Measurements from ENCODE around the gene PODXL2. TPM values are rescaled to one million over a fixed set of nuclear protein-coding genes. Genes with fewer than 3 reads are reported as not detected.

Gene PODXL2
- total RNA-seq, 2 donors from 2014 or later, result 0.14 to 1.4 TPM

DNA sequence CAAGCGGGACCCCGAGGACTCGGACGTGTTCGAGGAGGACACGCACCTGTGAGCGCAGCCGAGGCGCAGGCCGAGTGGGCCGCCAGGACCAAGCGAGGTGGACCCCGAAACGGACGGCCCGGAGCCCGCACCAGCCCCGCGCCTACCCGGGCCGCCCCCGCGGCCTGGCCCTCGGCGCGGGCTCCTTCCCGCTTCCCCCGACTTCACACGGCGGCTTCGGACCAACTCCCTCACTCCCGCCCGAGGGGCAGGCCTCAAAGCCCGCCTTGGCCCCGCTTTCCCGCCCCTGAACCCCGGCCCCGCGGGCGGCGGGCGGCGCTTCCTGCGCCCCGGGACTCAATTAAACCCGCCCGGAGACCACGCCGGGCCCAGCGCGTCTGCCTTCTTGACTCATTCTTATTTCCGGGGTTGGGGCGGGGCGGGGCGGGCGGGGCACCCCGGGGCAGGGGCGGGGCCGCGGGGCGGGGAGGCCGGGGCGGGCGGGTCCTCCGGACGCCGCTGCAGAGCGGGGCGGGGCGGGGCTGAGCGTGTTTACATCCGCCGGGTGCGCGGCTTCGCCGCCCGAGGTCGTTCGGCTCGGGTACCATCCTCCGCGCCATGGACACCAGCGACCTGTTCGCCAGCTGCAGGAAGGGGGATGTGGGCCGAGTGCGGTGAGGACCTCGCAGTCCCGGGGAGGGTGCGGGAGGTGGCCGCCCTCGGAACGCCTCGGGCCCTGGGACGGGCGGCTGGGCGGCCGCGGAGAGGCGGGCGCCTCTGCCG lies 43.6 kb downstream of the PODXL2 start, which contains the start of gene ABTB1:
Gene ABTB1, plus strand, starts transcription at position 524 of the 762 bp plus-strand sequence. Its CDS starts 74 bp downstream, at position 598.
- no peaks in the 10 kb centered on the region for H3K9me3 Mint-ChIP-seq

GRCh38 chr3:127673191-127674100 lies 44.5 kb downstream of the PODXL2 start:
- Mint-ChIP-seq H3K27me3 (ENCODE audit: low read depth) (no peaks in the 10 kb centered on the region), H3K27ac (peak overlapping the region; percentile 71), H3K4me3 (peak overlapping the region; percentile 91), H3K9me3 (no peaks in the 10 kb centered on the region), H3K36me3 (ENCODE audit: insufficient read depth in 2 of 2) (peaks cover 2 to 5% of the 10 kb centered on the region in 2 donors), H3K4me1 (ENCODE audit: low read depth) (peaks cover 31% of the 10 kb centered on the region)
- ATAC-seq (replicated peaks in 1 of 2), result peak; percentile 71 to 75
- peak; percentile 69 to 77 for DNase-seq

More for the DNA sequence above, 43.6 kb downstream of the PODXL2 start, which contains the start of gene ABTB1:
- H3K4me3 Mint-ChIP-seq, result peak within 1 kb of the TSS; percentile 91 to 94
- DNase-seq (peak; percentile 91 to 92), ATAC-seq (replicated peaks in 1 of 2) (peak; percentile 89 to 91)
- H3K4me1 Mint-ChIP-seq (ENCODE audit: low read depth), result peaks cover 31% of the 10 kb centered on the region
- H3K36me3 Mint-ChIP-seq (ENCODE audit: insufficient read depth in 2 of 2), result peaks cover 2 to 5% of the 10 kb centered on the region in 2 donors
- peak within 1 kb of the TSS; percentile 90 for H3K27ac Mint-ChIP-seq
- H3K27me3 Mint-ChIP-seq (ENCODE audit: low read depth), result no peaks in the 10 kb centered on the region

- Mint-ChIP-seq H3K4me3 (peak overlapping the region; percentile 91), H3K27me3 (ENCODE audit: low read depth) (no peaks in the 10 kb centered on the region), H3K4me1 (ENCODE audit: low read depth) (peaks cover 31% of the 10 kb centered on the region), H3K36me3 (ENCODE audit: insufficient read depth in 2 of 2) (peaks cover 2 to 5% of the 10 kb centered on the region in 2 donors), H3K9me3 (no peaks in the 10 kb centered on the region), H3K27ac (peak overlapping the region; percentile 71)
- no peak for ATAC-seq (replicated peaks in 1 of 2)
- no peak for DNase-seq
Measured at GRCh38 chr3:127674101-127674721, 45.2 kb downstream of the PODXL2 start.

- Mint-ChIP-seq H3K27ac (no peak overlapping the region), H3K27me3 (ENCODE audit: low read depth) (no peaks in the 10 kb centered on the region), H3K36me3 (ENCODE audit: insufficient read depth in 2 of 2) (peaks cover 2 to 5% of the 10 kb centered on the region in 2 donors), H3K4me3 (peak overlapping the region; percentile 21 to 91), H3K9me3 (no peaks in the 10 kb centered on the region), H3K4me1 (ENCODE audit: low read depth) (peaks cover 31% of the 10 kb centered on the region)
- no peak for DNase-seq
- ATAC-seq (replicated peaks in 1 of 2), result no peak
Measured at GRCh38 chr3:127674790-127675189, 45.8 kb downstream of the PODXL2 start.

- DNase-seq, result no peak
- Mint-ChIP-seq H3K4me3 (no peak overlapping the region), H3K36me3 (ENCODE audit: insufficient read depth in 2 of 2) (peaks cover 2 to 5% of the 10 kb centered on the region in 2 donors), H3K27me3 (ENCODE audit: low read depth) (no peaks in the 10 kb centered on the region), H3K27ac (no peak overlapping the region), H3K4me1 (ENCODE audit: low read depth) (peaks cover 31% of the 10 kb centered on the region), H3K9me3 (no peaks in the 10 kb centered on the region)
- ATAC-seq (replicated peaks in 1 of 2), result no peak
Measured at GRCh38 chr3:127675651-127676391, 46.8 kb downstream of the PODXL2 start.

- Mint-ChIP-seq H3K4me3 (no peak overlapping the region), H3K4me1 (ENCODE audit: low read depth) (peaks cover 33% of the 10 kb centered on the region), H3K36me3 (ENCODE audit: insufficient read depth in 2 of 2) (peaks cover 2 to 5% of the 10 kb centered on the region in 2 donors), H3K9me3 (no peaks in the 10 kb centered on the region), H3K27me3 (ENCODE audit: low read depth) (no peaks in the 10 kb centered on the region), H3K27ac (no peak overlapping the region)
- no peak for DNase-seq
- no peak for ATAC-seq (replicated peaks in 1 of 2)
Measured at GRCh38 chr3:127676456-127676855, 47.5 kb downstream of the PODXL2 start.

DNA sequence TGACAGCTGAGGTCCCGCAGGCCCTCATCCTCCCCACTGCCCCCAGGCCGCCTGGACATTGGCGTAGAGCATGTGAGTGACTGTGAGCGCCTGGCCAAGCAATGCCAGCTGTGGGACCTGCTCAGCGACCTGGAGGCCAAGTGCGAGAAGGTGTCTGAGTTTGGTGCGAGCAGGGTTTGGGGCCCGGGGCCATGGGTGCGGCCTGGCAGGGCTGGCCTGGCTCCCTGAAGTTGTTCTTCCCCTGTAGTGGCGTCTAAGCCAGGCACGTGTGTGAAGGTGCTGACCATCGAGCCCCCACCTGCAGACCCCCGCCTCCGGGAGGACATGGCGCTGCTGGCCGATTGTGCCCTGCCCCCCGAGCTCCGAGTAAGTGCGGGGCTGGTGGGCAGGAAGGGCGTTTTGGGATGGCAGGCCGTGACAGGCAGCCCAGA lies 48.0 kb downstream of the PODXL2 start:
- Mint-ChIP-seq H3K36me3 (ENCODE audit: insufficient read depth in 2 of 2) (peaks cover under 1 to 3% of the 10 kb centered on the region in 2 donors), H3K4me1 (ENCODE audit: low read depth) (peaks cover 31% of the 10 kb centered on the region), H3K27ac (no peak overlapping the region), H3K4me3 (no peak overlapping the region), H3K27me3 (ENCODE audit: low read depth) (no peaks in the 10 kb centered on the region), H3K9me3 (no peaks in the 10 kb centered on the region)
- no peak for DNase-seq
- ATAC-seq (replicated peaks in 1 of 2), result no peak

DNA sequence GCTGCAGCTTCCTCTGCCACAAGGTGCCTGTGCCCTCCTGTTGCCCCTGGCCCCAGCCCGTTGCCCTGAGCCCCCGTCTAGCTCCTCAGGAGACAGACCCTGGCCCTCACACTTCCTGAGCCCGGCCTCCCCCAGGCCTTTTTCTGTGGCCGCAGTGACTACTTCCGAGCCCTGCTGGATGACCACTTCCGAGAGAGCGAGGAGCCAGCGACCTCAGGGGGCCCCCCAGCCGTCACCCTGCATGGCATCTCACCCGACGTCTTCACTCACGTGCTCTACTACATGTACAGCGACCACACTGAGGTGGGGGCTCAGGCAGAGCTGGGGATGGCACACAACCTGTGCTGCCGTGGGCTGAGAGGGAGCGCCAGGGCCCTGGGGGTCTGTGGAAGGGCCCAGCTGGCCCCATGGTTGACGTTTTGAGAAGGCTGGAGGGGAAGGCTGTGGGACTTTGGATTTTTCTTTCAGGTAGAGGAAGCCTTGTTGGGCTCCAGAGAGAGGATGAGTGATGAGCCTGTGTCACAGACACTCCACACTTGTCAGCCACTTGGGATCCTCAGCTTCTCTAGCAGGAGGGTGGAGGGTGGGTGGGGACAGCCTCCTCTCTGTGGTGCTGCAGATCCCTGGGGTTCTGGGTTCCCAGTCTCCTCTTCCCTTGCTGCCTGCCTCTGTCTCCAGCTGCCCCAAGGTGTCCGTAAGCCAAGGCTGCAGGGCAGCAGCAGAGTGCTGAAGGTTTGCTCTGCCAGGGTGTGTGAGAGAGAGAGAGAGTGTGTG lies 48.7 kb downstream of the PODXL2 start:
- Mint-ChIP-seq H3K4me3 (no peak overlapping the region), H3K4me1 (ENCODE audit: low read depth) (peaks cover 31% of the 10 kb centered on the region), H3K36me3 (ENCODE audit: insufficient read depth in 2 of 2) (peaks cover 0 to 2% of the 10 kb centered on the region in 2 donors), H3K27me3 (ENCODE audit: low read depth) (no peaks in the 10 kb centered on the region), H3K9me3 (no peaks in the 10 kb centered on the region), H3K27ac (no peak overlapping the region)
- ATAC-seq (replicated peaks in 1 of 2) (no peak), DNase-seq (no peak)

GRCh38 chr3:127678315-127678599 lies 49.3 kb downstream of the PODXL2 start:
- H3K36me3 Mint-ChIP-seq (ENCODE audit: insufficient read depth in 2 of 2), result peaks cover 0 to 2% of the 10 kb centered on the region in 2 donors
- H3K27me3 Mint-ChIP-seq (ENCODE audit: low read depth), result no peaks in the 10 kb centered on the region
- H3K4me1 Mint-ChIP-seq (ENCODE audit: low read depth), result peaks cover 31% of the 10 kb centered on the region
- no peaks in the 10 kb centered on the region for H3K9me3 Mint-ChIP-seq
- ATAC-seq (replicated peaks in 1 of 2), result no peak
- H3K27ac Mint-ChIP-seq, result no peak overlapping the region
- DNase-seq, result no peak
- H3K4me3 Mint-ChIP-seq, result no peak overlapping the region

- DNase-seq (no peak), ATAC-seq (replicated peaks in 1 of 2) (no peak)
- H3K36me3 Mint-ChIP-seq (ENCODE audit: insufficient read depth in 2 of 2), result peaks cover 0 to 2% of the 10 kb centered on the region in 2 donors
- no peaks in the 10 kb centered on the region for H3K27me3 Mint-ChIP-seq (ENCODE audit: low read depth)
- H3K9me3 Mint-ChIP-seq, result no peaks in the 10 kb centered on the region
- peaks cover 31% of the 10 kb centered on the region for H3K4me1 Mint-ChIP-seq (ENCODE audit: low read depth)
- no peak overlapping the region for H3K4me3 Mint-ChIP-seq
- H3K27ac Mint-ChIP-seq, result no peak overlapping the region
Measured at GRCh38 chr3:127678611-127679533, 49.9 kb downstream of the PODXL2 start.

GRCh38 chr3:127679534-127680145 lies 50.7 kb downstream of the PODXL2 start:
- H3K27me3 Mint-ChIP-seq (ENCODE audit: low read depth), result no peaks in the 10 kb centered on the region
- no peak for DNase-seq
- no peak overlapping the region for H3K4me3 Mint-ChIP-seq
- ATAC-seq (replicated peaks in 1 of 2), result no peak
- H3K36me3 Mint-ChIP-seq (ENCODE audit: insufficient read depth in 2 of 2), result no peaks in the 10 kb centered on the region
- peaks cover 23% of the 10 kb centered on the region for H3K4me1 Mint-ChIP-seq (ENCODE audit: low read depth)
- no peaks in the 10 kb centered on the region for H3K9me3 Mint-ChIP-seq
- H3K27ac Mint-ChIP-seq, result no peak overlapping the region

Data from activated T-cell treated with anti-CD3 and anti-CD28 coated beads, Interleukin-2, amount 50 U/mL, for 72 hours (primary cell).